CD14-positive monocyte (primary cell): ENCODE data around the gene F13A1. TPM values are rescaled to one million over a fixed set of nuclear protein-coding genes. Genes with fewer than 3 reads are reported as not detected.

Source experiments
- DNase-seq, 3 donors: peaks; one replicate each; pipeline ENCODE4 v3.0.0-alpha.2; 2011 to 2022
- H2AFZ ChIP-seq: 2 replicates; pipeline ENCODE4 v1.6.0; 2012; ENCODE audit warnings: mild to moderate bottlenecking, low read depth, low read length, inconsistent platforms; ENCODE audit not compliant: insufficient read depth, poor library complexity, severe bottlenecking
- H3K27ac ChIP-seq, 2 donors: 1 replicate in 1 of 2; 2 replicates in 1 of 2; pipeline ENCODE4 v1.5.1; 2012 to 2013; ENCODE audit warnings: low read length in 2 of 2, control low read depth in 1 of 2, inconsistent platforms in 1 of 2, low read depth in 1 of 2, mild to moderate bottlenecking in 1 of 2
- H3K27me3 ChIP-seq, 2 donors: one replicate each; pipeline versions ENCODE4 v1.6.0 to v1.6.1; 2011 to 2013; ENCODE audit warnings: low read length in 2 of 2; ENCODE audit not compliant: control insufficient read depth in 2 of 2, insufficient read depth in 2 of 2
- H3K36me3 ChIP-seq, 2 donors: replicated peaks in 1 of 2; 1 replicate in 1 of 2; 2 replicates in 1 of 2; pipeline versions ENCODE4 v1.5.1 to v1.6.1; 2012 to 2013; ENCODE audit warnings: low read length in 2 of 2, control low read depth in 1 of 2, inconsistent platforms in 1 of 2, mild to moderate bottlenecking in 1 of 2; ENCODE audit not compliant: insufficient read depth in 2 of 2, control insufficient read depth in 1 of 2
- H3K4me1 ChIP-seq, 2 donors: 1 replicate in 1 of 2; 2 replicates in 1 of 2; pipeline versions ENCODE4 v1.5.1 to v1.6.1; 2012 to 2013; ENCODE audit warnings: low read length in 2 of 2, control low read depth in 1 of 2, inconsistent platforms in 1 of 2, mild to moderate bottlenecking in 1 of 2, moderate library complexity in 1 of 2; ENCODE audit not compliant: insufficient read depth in 2 of 2, control insufficient read depth in 1 of 2
- H3K4me2 ChIP-seq: replicated peaks from 2 replicates; pipeline ENCODE3; 2012; ENCODE audit warnings: low read length, moderate library complexity, mild to moderate bottlenecking; ENCODE audit not compliant: poor library complexity, severe bottlenecking; ENCODE audit errors: extremely low read depth
- H3K4me3 ChIP-seq, 3 experiments: fragments of 200-600 bp in 1 of 3; sonication (generic) in 1 of 3; replicated peaks in 1 of 3; 1 replicate in 2 of 3; 2 replicates in 1 of 3; pipeline ENCODE4 v1.5.1; 2011 to 2013; ENCODE audit warnings: low read length in 3 of 3, mild to moderate bottlenecking in 3 of 3, control low read depth in 2 of 3, low read depth in 2 of 3, inconsistent platforms in 1 of 3, moderate library complexity in 1 of 3
- H3K79me2 ChIP-seq: 2 replicates; pipeline ENCODE4 v1.6.0; 2012; ENCODE audit warnings: mild to moderate bottlenecking, control low read depth, inconsistent platforms, low read length, moderate library complexity; ENCODE audit not compliant: insufficient read depth
- H3K9ac ChIP-seq: 2 replicates; pipeline ENCODE4 v1.6.0; 2017; ENCODE audit warnings: low read length, mild to moderate bottlenecking; ENCODE audit not compliant: insufficient read depth, poor library complexity, severe bottlenecking
- H3K9me3 ChIP-seq, 2 donors: replicated peaks in 1 of 2; 1 replicate in 1 of 2; 2 replicates in 1 of 2; pipeline versions ENCODE4 v1.5.1 to v1.6.1; 2012 to 2013; ENCODE audit warnings: low read length in 2 of 2, control low read depth in 1 of 2; ENCODE audit not compliant: control insufficient read depth in 1 of 2, insufficient read depth in 1 of 2
- H4K20me1 ChIP-seq: 2 replicates; pipeline ENCODE4 v1.6.0; 2012; ENCODE audit warnings: mild to moderate bottlenecking, low read length, control low read depth, moderate library complexity; ENCODE audit not compliant: insufficient read depth
- H3K27ac Mint-ChIP-seq, 7 donors: one replicate each; pipeline ENCODE4 v1.8.0; 2020; ENCODE audit warnings: mild to moderate bottlenecking in 7 of 7, mixed read lengths in 7 of 7, moderate library complexity in 6 of 7, inconsistent platforms in 2 of 7
- H3K27me3 Mint-ChIP-seq, 3 donors: one replicate each; pipeline ENCODE4 v1.8.0; 2021 to 2022; ENCODE audit warnings: low read depth in 3 of 3, mild to moderate bottlenecking in 3 of 3, mixed read lengths in 3 of 3, moderate library complexity in 3 of 3, inconsistent platforms in 1 of 3
- H3K36me3 Mint-ChIP-seq, 2 donors: one replicate each; pipeline ENCODE4 v1.8.0; 2020; ENCODE audit warnings: mixed read lengths in 2 of 2, inconsistent platforms in 1 of 2, mild to moderate bottlenecking in 1 of 2
- H3K4me1 Mint-ChIP-seq: one replicate; pipeline ENCODE4 v1.8.0; 2020; ENCODE audit warnings: mild to moderate bottlenecking, mixed read lengths
- H3K4me3 Mint-ChIP-seq, 2 donors: one replicate each; pipeline ENCODE4 v1.8.0; 2020; ENCODE audit warnings: mild to moderate bottlenecking in 2 of 2, mixed read lengths in 2 of 2, moderate library complexity in 1 of 2
- H3K9me3 Mint-ChIP-seq, 7 donors: one replicate each; pipeline ENCODE4 v1.8.0; 2020 to 2022; ENCODE audit warnings: mixed read lengths in 7 of 7, mild to moderate bottlenecking in 6 of 7, moderate library complexity in 6 of 7, inconsistent platforms in 2 of 7
- WGBS: methylation state at CpG from one replicate; pipeline ENCODE4 v1.1.5; 2013; ENCODE audit warnings: missing lambda C conversion rate; ENCODE audit not compliant: insufficient coverage; 5-methylcytosine and 5-hydroxymethylcytosine counted together
- intact Hi-C, 2 donors: fragments of 100-400 bp; cut with micrococcal nuclease; formaldehyde crosslinking; loops; one replicate each; pipeline versions ENCODE4 v1.15.0 to v1.15.1; 2023
- polyA plus RNA-seq, 3 donors: library from polyadenylated mRNA; depleted of rRNA in 1 of 3; unstranded in 2 of 3; stranded (reverse) in 1 of 3; fragments of 300-500 nt in 2 of 3; fragments of >200 nt in 1 of 3; fragmentation: Illumina TruSeq in 2 of 3; gene quantifications; 1 replicate in 2 of 3; 2 replicates in 1 of 3; pipeline ENCODE4 v1.2.3, GENCODE V29; 2012 to 2021
- TF ChIP-seq, protein P1 (sequence below): fragments of 200-600 bp; IDR thresholded peaks from one replicate; pipeline ENCODE4 v1.8.0; 2022; ENCODE audit warnings: antibody characterized with exemption, mild to moderate bottlenecking

Gene F13A1
- polyA plus RNA-seq, 3 donors, result 49.0 to 136 (median 105) TPM

DNA sequence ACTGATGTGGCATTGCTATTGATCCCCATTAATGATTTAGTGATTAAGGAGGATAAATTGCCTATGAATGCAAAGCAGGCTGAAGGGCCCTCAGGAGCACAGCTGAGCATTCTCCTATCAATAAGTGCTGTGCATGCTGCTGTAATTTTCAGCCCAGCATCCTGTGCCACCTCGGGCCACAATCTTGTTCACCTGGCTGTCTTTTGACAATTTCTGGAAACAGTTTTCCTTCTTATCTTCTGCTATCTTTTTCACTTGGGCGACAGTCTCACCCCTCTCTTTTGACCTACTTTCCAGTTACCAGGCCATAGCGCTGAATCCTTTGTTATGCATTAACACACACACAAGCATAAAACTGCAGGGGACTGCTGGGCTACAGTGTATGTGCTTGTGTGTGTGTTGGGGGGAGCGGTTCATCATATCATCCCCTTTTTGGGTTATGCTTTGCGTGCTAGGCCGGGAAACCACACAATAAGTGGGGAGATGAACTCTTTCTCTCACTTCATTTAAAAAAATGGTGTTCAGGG lies 60.2 kb downstream of the F13A1 start:
- TF ChIP-seq, protein P1, sequence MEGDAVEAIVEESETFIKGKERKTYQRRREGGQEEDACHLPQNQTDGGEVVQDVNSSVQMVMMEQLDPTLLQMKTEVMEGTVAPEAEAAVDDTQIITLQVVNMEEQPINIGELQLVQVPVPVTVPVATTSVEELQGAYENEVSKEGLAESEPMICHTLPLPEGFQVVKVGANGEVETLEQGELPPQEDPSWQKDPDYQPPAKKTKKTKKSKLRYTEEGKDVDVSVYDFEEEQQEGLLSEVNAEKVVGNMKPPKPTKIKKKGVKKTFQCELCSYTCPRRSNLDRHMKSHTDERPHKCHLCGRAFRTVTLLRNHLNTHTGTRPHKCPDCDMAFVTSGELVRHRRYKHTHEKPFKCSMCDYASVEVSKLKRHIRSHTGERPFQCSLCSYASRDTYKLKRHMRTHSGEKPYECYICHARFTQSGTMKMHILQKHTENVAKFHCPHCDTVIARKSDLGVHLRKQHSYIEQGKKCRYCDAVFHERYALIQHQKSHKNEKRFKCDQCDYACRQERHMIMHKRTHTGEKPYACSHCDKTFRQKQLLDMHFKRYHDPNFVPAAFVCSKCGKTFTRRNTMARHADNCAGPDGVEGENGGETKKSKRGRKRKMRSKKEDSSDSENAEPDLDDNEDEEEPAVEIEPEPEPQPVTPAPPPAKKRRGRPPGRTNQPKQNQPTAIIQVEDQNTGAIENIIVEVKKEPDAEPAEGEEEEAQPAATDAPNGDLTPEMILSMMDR, result no peak
- H3K9ac ChIP-seq, result no peak overlapping the region
- no peak overlapping the region for H3K4me3 ChIP-seq
- WGBS, result 60% methylated on average over 1 of the region's 6 CpGs
- peaks cover 11 to 44% of the 10 kb centered on the region in 2 donors for H3K36me3 ChIP-seq
- H4K20me1 ChIP-seq, result no peaks in the 10 kb centered on the region
- Mint-ChIP-seq H3K27me3 (no peaks in the 10 kb centered on the region), H3K9me3 (no peaks in the 10 kb centered on the region), H3K27ac (no peak overlapping the region), H3K36me3 (peaks cover 26 to 46% of the 10 kb centered on the region in 2 donors), H3K4me3 (no peak overlapping the region), H3K4me1 (peaks cover 4% of the 10 kb centered on the region)
- H3K4me1 ChIP-seq, result no peaks in the 10 kb centered on the region
- no peak overlapping the region for H2AFZ ChIP-seq
- no peak overlapping the region for H3K27ac ChIP-seq
- no peaks in the 10 kb centered on the region for H3K27me3 ChIP-seq
- no peak overlapping the region for H3K4me2 ChIP-seq
- intact Hi-C loops, result no loop called here
- H3K79me2 ChIP-seq, result no peaks in the 10 kb centered on the region
- H3K9me3 ChIP-seq, result no peaks in the 10 kb centered on the region
- no peak for DNase-seq

DNA sequence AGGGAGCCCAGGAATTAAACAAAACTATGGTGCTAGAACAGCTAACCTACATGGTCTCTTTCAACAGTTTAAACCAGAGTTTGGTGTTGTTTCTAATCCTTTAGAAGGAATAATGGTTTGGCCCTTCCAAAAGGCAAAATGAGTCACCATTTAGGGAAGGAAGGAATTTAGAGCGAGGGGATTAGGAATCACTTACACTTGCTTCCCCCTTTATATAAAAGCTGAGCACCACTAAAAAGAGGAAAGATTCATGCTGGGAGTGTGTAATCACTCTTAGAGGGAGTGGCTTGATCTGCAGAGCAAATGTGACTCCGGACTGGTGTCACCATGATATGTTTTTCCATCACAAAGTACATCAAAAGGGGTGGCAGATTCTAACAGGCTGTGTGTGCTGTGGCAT lies 63.6 kb downstream of the F13A1 start:
- Histone ChIP-seq H3K79me2 (no peaks in the 10 kb centered on the region), H3K27me3 (no peaks in the 10 kb centered on the region), H3K36me3 (peaks cover 3 to 12% of the 10 kb centered on the region in 2 donors), H3K27ac (no peak overlapping the region), H3K9ac (no peak overlapping the region), H3K4me2 (no peak overlapping the region), H3K4me3 (no peak overlapping the region), H3K9me3 (no peaks in the 10 kb centered on the region), H4K20me1 (no peaks in the 10 kb centered on the region), H2AFZ (no peak overlapping the region), H3K4me1 (no peaks in the 10 kb centered on the region)
- intact Hi-C loops, result no loop called here
- Mint-ChIP-seq H3K27ac (no peak overlapping the region), H3K9me3 (no peaks in the 10 kb centered on the region), H3K4me1 (peaks cover 4% of the 10 kb centered on the region), H3K27me3 (no peaks in the 10 kb centered on the region), H3K36me3 (peaks cover 9 to 29% of the 10 kb centered on the region in 2 donors), H3K4me3 (no peak overlapping the region)
- DNase-seq, result no peak
- no CpG with 5 or more reads among the region's 2 CpGs for WGBS
- TF ChIP-seq, protein P1, result no peak
